Tracheal epithelial cell (primary cell): Measurements from ENCODE around the gene PPEF2. TPM values are rescaled to one million over a fixed set of nuclear protein-coding genes. Genes with fewer than 3 reads are reported as not detected.

Experiments used
- total RNA-seq: library from RNA; depleted of rRNA; stranded (reverse); fragments of >200 nt; gene quantifications from 2 replicates; pipeline ENCODE4 v1.2.1, GENCODE V29; 2014

PPEF2 gene
- total RNA-seq: 0.24 TPM in 1 of 2 replicates, not detected in the other

GRCh38 chr4:75902352-75902751, at the start of gene PPEF2:
TSS of gene PPEF2 (minus strand) at chr4:75902452. CDS start at chr4:75896325, 6,127 bp downstream.

GRCh38 chr4:75940692-75941253, 38.5 kb upstream of the PPEF2 start, which contains the start of gene NAAA:
TSS of gene NAAA (minus strand) at chr4:75941013. CDS start at chr4:75940949, 64 bp downstream.

Other genes with a start within 250 kb of the PPEF2 start
- gene G3BP2, start 229.0 kb downstream of the PPEF2 start, total RNA-seq: 175 and 190 TPM in 2 replicates
- gene USO1, start 177.9 kb downstream of the PPEF2 start, total RNA-seq: 80.0 and 117 TPM in 2 replicates
- 39.8 and 72.7 TPM in 2 replicates for gene NAAA, start 38.6 kb upstream of the PPEF2 start, total RNA-seq
- 32.5 and 49.7 TPM in 2 replicates for gene SDAD1, start 88.5 kb upstream of the PPEF2 start, total RNA-seq
- gene CXCL9, start 105.1 kb upstream of the PPEF2 start, total RNA-seq: not detected in 2 replicates
- gene CXCL10, start 121.0 kb upstream of the PPEF2 start, total RNA-seq: 0.64 and 13.0 TPM in 2 replicates
- gene CXCL11, start 133.6 kb upstream of the PPEF2 start, total RNA-seq: 2.2 TPM in 1 of 2 replicates, not detected in the other
- not detected in 2 replicates for gene ART3, start 172.3 kb upstream of the PPEF2 start, total RNA-seq
- gene NUP54, start 245.9 kb upstream of the PPEF2 start, total RNA-seq: 53.7 and 55.2 TPM in 2 replicates